Epidermal melanocyte (primary cell): ENCODE results near the gene ST8SIA2.

ENCODE experiments used
- DNase-seq: peaks from one replicate; pipeline ENCODE4 v3.0.0; 2011; ENCODE audit warnings: low spot score; ENCODE audit not compliant: insufficient read length

Gene ST8SIA2

DNA sequence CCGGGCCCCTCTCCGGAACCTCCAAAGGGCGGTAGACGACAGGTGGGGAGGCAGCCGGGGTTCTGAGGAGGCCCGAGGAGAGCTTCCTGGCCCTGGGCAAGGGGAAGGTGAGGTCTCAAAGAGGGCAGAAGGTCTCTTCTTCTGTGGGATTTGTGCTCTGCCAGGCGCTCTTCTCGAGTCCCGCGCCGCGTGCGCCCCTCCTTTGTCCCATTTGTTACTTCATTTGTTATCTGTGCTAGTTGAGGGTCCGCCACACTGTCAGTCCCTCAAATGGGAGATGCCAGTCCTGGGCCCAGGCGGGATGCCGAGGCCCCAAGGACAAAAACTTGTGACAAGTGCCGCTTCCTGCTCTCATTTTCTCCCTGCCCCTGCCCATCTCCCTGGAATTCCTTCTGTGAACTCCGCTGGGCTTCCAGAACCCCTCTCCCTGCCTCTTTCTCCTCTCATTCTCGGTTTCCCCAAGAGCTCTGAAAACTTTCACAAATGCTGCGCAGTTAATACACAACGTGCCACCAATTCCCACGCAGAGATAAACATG lies 1.5 kb downstream of the ST8SIA2 start:
- no peak for DNase-seq

DNA sequence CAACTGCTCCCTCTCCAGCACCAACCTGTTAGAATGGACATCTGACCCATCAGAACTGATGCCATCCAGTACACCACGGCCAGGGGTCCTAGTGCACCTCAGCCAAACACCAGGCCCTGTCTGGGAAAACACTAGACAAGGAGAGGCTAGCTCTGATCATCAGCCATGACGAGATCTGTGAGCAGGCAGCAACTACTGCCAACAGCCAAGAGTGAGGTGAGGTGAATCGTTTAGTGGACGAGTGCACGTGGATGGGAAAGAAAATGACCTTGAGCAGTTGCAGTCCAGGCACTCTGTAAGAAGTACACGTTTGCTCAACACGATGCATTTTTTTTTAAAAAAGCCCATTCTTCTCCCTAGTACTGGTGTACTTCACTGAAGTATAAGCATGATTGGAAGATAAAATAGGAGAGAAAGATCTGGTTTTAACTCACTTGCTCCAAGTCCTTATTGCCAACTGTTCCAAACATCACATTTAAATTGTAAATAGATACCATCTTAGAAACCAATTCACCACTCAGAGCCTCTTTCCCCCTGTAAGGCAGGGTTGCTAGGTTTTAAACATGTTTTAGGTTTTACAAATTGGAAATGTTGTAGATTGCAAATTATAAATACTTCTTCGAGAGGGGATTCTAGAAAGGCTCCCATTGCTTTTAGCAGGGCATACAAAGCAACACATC lies 5.7 kb downstream of the ST8SIA2 start:
- DNase-seq: no peak

- DNase-seq: no peak
Measured at GRCh38 chr15:92400573-92400972, 6.9 kb downstream of the ST8SIA2 start.

DNA sequence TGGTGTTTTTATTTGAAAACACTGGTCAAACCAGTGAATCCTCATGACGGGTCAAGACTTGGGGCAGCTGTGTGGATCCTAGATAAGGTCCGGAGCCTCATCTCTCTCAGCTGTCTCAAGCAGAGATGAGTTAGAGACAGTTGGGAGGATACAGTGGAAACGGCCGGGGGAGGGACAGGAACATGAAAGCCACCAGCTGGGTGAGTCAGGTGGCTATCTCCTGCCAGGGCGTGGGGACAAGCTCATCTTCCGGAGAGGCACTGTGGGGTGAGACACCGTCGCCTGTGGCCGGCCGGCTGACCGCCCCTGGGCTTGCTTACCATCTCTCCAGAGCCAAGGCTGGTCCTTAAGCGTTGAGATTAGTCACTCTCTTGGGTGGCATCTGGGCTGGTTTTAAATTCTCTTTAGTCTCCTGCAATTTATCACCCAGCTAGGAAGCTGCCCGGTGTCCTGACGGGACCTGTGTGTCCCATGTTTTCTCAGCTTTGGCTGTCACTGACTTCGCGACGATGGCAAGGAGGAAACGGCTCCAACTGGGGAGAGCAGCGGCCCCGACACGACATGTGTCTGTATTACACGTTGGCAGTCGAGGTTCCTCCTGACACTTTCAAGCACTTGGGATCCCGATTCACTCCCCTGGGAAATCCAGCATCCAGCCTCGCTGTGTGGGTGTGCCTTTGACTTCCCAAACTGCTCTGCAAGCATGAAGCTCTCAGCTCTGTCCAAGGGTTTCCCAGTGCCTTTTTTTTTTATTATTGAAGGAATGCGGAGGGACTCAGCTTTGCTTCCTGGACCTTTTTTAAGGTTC lies 7.5 kb downstream of the ST8SIA2 start:
- no peak for DNase-seq

DNA sequence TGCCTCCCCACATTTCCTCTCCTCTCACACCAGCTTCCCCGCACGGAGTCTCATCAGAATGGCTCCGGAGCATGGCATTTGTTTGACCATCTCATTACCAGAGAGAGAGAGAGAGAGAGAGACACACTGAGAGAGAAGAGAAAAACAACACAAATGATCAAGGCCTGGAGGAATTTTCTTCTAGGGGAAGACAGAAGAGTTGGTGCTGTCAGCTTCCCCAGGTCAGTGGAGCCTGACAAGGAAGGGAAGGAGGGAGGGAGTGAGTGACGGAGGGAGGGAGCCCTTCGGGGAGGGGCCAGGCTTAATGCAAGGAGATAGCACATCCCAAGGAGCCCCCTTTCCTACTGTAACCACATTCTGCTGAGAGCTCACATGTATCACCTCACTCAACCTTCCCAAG lies 9.1 kb downstream of the ST8SIA2 start:
- no peak for DNase-seq

DNA sequence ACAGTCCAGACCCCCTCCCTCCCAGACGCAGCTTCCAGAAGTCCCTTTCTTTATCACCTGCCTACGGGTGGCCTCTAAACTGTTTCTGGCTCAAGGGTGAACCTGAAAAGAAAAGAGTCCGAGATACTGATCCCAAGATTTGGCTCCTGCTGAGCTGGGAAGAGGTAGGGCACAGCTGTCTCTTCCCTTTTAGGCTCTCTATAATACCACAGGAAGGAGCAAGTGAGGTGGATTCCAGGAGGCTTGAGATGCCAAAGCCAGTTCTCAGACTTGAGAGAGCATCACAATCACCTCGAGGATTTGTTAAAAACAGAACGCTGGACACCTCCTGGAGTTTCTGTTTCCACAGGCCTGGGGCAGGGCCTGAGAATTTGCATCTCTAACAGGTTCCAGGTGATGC lies 12.3 kb downstream of the ST8SIA2 start:
- no peak for DNase-seq

DNA sequence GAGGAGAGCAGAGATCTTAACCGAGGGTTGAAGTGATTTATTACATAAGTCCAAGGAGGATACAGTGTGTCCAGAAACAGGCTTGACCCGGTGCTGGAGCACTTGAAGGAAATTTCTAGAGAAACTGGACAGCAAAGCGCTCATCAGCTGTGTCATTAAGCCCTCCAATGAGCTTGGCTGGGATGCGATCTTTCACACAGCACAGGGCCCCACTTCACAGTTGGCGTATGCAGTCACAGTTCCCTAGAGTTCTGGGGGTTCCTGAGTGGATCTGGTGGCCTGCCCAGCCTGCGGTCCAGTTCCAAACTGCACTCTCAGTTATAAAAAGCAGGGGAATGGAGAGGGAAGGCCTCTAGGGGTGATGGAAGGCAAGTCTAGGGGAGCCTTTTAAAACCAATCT lies 13.6 kb downstream of the ST8SIA2 start:
- no peak for DNase-seq

DNA sequence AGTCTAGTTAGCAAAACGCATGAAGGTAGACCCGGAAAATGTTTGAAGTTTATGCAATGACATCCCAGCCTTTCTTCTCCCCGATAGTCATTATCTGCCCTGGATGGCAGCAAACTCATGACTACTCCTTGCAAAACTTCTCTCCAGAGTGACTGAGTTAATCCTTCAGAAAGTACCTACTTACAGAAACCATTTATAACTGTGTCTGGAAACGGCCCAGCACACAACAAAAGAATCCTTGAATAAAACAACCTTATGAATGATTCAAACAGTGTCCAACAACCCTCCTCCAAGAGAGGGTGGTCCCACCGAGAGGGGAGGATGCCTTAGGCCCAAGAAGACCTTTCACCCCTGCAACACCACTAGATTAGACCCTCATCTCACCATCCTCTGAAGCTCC lies 14.2 kb downstream of the ST8SIA2 start:
- DNase-seq: no peak

DNA sequence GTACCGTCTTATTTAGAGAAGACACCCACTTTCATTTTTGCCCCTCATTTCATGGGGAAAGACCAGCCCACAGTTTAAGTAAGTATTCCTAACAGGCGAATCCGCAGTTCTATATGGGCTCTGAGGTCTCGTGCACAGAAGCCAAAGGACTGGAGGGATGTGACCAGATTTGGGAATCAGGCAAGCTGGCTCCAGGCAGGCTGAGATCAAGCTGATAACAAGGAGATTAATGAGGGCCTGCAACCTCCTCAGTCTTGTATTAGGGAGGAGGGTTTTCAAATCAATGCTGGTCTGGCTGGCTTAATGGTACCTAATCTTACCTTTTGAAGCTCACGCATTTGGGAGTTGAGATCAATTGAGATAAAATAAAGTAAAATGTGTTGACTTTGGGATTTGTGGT lies 15.3 kb downstream of the ST8SIA2 start:
- DNase-seq: no peak

- no peak for DNase-seq
Measured at GRCh38 chr15:92409521-92409920, 15.8 kb downstream of the ST8SIA2 start.

- no peak for DNase-seq
Measured at GRCh38 chr15:92410537-92410936, 16.9 kb downstream of the ST8SIA2 start.

DNA sequence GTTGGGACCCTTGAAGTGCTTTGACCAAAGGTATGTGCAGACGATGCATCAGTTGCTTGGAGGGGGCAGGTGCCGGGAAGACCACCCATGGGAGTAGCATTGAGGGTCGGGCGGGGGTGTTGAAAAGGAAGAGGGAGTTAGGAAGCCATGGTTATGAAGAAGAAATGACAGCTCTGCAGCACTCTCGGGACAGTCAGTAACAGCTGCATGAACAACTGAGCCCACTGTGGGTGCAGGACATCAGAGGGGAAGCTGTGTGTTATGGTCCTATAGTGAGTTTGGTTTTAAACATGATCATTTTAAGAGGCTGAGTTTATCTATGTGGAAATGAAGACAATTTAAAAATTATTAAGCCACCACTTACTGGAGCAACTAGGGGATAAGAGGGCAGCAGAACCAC lies 17.6 kb downstream of the ST8SIA2 start:
- DNase-seq: no peak

DNA sequence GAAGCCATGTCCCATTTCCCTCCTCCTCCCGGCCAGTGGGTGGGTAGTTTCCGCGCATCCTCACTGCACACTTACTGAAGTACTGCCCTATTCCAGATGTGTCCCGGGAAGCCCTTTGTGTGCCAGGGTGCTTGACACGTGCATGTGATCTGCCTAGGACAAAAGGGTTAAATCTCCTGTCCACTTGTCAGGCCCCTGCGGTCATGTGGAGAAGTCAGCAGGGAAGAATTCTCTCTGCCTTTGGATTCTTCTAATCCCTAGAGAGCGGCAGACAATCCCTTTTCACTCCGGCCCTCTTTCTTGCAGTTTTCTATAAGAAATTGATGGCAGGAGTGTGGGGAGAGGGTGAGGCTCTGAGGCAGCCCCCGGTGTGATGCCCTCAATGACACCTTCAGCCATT lies 19.8 kb downstream of the ST8SIA2 start:
- DNase-seq: no peak

GRCh38 chr15:92415639-92416297 lies 22.1 kb downstream of the ST8SIA2 start:
- no peak for DNase-seq

DNA sequence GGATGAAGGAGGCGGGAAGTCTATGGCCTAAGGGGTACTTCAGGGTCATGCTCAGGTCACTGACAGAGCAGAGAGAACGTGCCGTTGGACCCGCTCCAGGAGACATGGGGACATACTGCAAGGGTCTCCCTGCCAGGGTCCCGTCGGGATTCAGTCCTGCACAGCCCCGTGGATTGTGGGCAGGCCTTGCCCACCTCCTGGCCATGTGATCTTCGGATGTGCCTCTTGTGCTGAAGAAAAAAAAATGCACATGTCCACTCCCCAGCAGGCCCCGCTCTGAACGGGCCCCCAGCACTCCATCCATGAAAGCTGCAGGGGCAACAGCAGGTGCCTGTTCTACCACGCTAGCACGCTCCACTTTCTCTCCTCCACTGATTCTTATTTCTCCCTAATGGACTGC lies 22.9 kb downstream of the ST8SIA2 start:
- DNase-seq: no peak

GRCh38 chr15:92417716-92418115 lies 24.0 kb downstream of the ST8SIA2 start:
- no peak for DNase-seq

DNA sequence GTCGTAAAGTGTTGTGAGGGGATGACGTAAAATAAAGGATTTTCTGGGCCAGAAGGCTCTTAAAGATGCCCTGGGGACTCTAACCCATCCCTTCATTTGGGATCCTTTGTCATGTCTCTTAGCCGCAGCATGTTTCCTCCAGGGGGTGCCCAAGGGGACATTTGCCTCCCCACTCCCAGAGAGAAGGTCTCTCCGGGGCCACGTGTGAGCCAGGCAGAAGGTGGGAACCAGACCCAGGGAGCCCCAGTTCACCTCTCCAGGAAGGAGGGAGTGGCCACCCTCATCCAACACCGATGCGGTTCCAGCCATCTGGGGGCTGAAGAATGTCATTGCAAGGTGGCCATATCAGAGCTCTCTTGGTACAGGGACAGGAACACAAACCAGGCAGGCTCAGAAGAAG lies 25.2 kb downstream of the ST8SIA2 start:
- no peak for DNase-seq

DNA sequence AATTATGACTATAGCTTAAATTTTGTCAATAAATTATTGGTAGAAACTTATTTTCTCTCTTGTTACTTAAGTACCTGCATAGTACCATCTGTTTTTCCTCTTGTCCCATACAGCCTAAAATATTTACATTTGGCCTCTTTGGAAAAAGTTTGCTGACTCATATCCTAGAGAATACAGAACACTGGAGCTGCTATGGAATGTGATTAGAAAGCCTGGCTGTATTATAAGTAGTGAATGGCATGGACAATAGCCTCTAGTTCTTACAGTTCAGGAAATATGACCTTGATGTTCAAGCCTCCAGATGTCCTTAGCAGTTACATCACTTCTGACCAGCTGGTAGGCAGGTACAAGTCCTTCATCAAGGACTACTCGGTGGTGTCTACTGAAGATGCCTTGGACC lies 28.3 kb downstream of the ST8SIA2 start:
- DNase-seq: no peak

- DNase-seq: no peak
Measured at GRCh38 chr15:92425578-92426225, 32.0 kb downstream of the ST8SIA2 start.

DNA sequence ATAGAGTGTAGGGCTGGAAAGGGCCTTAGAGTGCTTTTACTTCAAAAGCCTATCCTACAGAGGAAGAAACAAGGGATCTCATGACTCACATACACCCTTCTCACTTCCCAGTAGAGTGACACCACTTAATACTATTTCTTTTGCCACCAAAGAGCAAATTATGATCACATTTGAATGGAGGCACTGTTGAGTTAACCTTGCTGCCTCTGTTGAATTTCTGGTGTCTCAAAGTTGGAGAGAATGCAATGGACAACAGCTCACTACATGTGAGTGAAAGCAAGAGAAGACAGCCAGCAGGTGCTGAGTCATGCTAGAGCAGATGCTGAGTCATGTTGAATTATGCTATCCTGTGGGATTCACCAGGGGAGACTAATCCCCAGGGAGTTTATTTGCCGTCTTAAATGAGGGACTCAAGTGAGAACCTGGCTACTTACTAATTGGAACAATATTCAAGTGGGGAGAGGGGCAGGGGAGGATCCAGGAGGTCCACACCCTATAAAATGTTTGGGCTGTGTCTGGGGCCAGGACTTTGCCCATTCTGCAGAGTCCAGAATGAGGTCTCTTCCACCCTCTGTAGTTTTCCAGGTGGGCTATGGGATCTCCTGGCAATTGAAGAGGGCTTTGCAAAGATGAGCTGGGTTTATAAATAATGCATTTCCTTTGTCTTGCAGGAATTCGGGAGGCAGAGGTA lies 35.8 kb downstream of the ST8SIA2 start:
- no peak for DNase-seq

DNA sequence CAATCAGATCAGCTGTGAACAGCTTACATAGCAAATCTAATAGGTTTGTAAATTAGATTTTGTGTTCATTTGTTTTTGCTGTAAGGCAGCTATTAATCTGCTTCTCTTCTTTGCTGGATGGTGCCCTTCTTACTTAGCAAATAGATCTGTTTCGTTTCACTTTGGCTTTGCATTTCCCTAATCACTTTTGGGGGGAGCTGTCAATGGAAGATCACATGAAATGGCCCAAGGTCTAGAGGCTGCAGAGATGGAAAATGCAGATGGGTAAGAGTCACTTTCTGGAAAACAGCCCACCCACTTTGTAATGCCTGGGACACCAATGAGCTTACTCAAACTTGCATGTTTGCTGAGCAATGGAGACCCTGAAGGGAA lies 36.4 kb downstream of the ST8SIA2 start:
- DNase-seq: no peak
